PC-3 (cell line): ENCODE results near the gene CEP63.
A peak's percentile ranks its signal among the peaks of the same experiment; 100 is the strongest.

Experiments
- EZH2 ChIP-seq: fragments of 300-600 bp; sonication (generic); IDR thresholded peaks from one replicate; pipeline ENCODE4 v1.6.1; 2017; ENCODE audit warnings: antibody characterized with exemption, mild to moderate bottlenecking, low read length; ENCODE audit not compliant: unreplicated experiment
- EZH2phosphoT487 ChIP-seq: fragments of 300-600 bp; sonication (generic); IDR thresholded peaks from 2 replicates; pipeline ENCODE4 v1.6.1; 2018; ENCODE audit warnings: mild to moderate bottlenecking, antibody characterized with exemption, low read length, borderline replicate concordance
- TF ChIP-seq, protein P1 (sequence below): fragments of 300-600 bp; sonication (generic); conservative IDR thresholded peaks from 2 replicates; pipeline ENCODE4 v1.5.1; 2017; ENCODE audit warnings: antibody characterized with exemption, low read depth, mild to moderate bottlenecking, low read length

DNA sequence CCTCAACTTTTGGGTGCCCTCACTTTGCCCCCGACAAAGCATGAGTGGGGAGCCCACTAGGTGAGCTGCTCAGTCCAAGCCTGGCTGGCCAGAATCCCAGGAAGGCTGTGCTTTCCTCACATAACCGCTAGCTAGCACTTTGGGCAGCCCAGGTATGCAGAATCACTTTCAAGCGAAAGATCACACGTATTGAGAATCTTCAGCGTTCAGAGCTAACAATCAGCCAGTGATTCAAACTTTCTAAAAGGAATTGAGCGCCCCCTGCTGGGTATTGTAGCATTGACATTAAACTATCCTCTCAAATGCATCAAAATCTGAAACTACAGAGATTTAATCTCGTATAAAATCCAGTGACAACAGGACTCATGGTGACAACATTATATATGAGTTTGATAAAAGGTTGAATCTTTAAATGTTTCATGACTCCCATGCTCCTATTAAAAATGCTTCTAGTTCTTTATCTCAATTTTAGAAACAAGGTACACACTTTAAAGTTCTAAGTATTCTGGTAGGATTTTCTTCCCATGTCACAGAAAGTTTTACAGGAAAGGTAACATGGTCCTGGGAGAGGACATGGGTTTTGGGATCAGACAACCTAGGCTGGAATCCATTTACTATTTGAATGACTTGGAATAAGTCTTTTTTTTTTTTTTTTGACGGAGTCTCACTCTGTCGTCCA is 11.8 kb upstream of the CEP63 start:
- TF ChIP-seq, protein P1, sequence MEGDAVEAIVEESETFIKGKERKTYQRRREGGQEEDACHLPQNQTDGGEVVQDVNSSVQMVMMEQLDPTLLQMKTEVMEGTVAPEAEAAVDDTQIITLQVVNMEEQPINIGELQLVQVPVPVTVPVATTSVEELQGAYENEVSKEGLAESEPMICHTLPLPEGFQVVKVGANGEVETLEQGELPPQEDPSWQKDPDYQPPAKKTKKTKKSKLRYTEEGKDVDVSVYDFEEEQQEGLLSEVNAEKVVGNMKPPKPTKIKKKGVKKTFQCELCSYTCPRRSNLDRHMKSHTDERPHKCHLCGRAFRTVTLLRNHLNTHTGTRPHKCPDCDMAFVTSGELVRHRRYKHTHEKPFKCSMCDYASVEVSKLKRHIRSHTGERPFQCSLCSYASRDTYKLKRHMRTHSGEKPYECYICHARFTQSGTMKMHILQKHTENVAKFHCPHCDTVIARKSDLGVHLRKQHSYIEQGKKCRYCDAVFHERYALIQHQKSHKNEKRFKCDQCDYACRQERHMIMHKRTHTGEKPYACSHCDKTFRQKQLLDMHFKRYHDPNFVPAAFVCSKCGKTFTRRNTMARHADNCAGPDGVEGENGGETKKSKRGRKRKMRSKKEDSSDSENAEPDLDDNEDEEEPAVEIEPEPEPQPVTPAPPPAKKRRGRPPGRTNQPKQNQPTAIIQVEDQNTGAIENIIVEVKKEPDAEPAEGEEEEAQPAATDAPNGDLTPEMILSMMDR, result peak; percentile 77
- TF ChIP-seq EZH2 (no peak), EZH2phosphoT487 (no peak)
